ENCODE measurements around the gene THSD7A. TPM values are rescaled to one million over a fixed set of nuclear protein-coding genes. Genes with fewer than 3 reads are reported as not detected.

THSD7A gene
- total RNA-seq, 1 donor from 2014 or later, result 10.1 TPM

DNA sequence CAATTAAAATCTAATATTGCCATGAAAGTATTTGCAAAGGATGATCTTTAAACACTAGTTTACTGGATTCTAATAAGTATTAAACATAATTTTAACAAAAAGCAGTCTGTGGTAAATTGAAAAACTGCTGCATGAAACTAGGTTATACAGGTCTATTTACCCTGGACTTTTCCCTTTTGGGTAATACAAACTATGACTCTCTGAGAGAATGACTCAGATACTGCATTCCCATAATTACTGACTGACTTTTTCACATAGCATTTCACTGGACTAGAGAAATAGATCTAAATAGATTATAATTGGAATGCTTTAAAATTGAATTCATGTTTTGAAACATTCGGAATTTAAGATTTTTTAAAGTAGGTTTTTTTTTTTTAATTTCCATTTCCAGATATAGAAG lies 395.7 kb downstream of the THSD7A start:
- Histone ChIP-seq H3K4me3 (no peak overlapping the region), H3K27me3 (no peaks in the 10 kb centered on the region), H3K9me3 (no peaks in the 10 kb centered on the region), H3K27ac (no peak overlapping the region), H3K4me1 (no peaks in the 10 kb centered on the region), H3K36me3 (no peaks in the 10 kb centered on the region)
- intact Hi-C loops (cut with DNase I), result no loop called here
- DNase-seq (ENCODE audit: low spot score in 2 of 2), result no peak
- TF ChIP-seq, protein P1, sequence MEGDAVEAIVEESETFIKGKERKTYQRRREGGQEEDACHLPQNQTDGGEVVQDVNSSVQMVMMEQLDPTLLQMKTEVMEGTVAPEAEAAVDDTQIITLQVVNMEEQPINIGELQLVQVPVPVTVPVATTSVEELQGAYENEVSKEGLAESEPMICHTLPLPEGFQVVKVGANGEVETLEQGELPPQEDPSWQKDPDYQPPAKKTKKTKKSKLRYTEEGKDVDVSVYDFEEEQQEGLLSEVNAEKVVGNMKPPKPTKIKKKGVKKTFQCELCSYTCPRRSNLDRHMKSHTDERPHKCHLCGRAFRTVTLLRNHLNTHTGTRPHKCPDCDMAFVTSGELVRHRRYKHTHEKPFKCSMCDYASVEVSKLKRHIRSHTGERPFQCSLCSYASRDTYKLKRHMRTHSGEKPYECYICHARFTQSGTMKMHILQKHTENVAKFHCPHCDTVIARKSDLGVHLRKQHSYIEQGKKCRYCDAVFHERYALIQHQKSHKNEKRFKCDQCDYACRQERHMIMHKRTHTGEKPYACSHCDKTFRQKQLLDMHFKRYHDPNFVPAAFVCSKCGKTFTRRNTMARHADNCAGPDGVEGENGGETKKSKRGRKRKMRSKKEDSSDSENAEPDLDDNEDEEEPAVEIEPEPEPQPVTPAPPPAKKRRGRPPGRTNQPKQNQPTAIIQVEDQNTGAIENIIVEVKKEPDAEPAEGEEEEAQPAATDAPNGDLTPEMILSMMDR (IDR thresholded peaks at IDR 0.05), result no peak

DNA sequence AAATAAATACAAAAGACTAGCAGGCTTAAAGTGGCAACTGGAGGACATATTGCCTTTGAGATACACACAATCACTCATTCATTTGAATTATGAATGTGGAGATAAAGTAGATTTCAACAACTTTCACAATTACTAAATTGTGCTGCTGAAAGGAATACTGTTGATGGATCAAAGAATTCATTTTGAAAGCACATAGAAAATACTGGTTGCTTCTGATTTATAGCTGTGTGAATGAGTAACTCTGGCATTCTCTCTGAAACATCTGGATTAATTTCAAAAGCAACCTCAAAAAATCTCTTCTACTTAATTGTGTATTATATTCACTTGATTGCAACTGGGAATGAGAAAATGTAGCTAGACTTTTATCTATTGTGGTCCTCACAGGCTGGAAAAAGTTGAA lies 397.6 kb downstream of the THSD7A start:
- Histone ChIP-seq H3K27me3 (no peaks in the 10 kb centered on the region), H3K9me3 (no peaks in the 10 kb centered on the region), H3K27ac (no peak overlapping the region), H3K4me1 (no peaks in the 10 kb centered on the region), H3K4me3 (no peak overlapping the region), H3K36me3 (no peaks in the 10 kb centered on the region)
- intact Hi-C loops (cut with DNase I), result no loop called here
- no peak for DNase-seq (ENCODE audit: low spot score in 2 of 2)
- TF ChIP-seq, protein P1 (IDR thresholded peaks at IDR 0.05), result no peak

DNA sequence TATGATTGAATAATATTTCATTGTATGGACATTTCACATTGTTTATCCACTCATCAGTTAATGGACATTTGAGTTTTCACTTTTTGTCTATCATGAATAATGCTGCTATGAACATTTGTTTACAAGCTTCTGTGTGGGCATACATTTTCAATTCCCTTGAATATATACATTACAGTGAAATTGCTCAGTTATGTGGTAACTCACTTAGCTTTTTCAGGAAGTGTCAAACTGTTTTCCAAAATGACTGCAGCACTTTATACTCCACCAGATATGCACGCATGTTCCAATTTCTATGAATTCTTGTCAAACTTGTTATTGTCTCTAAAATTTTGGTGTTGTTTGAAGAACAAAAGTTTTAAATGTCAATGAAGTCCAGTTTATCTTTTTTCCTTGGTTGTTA lies 401.2 kb downstream of the THSD7A start:
- no peak overlapping the region for H3K4me3 ChIP-seq
- H3K27me3 ChIP-seq, result no peaks in the 10 kb centered on the region
- TF ChIP-seq, protein P1 (IDR thresholded peaks at IDR 0.05), result no peak
- H3K36me3 ChIP-seq, result no peaks in the 10 kb centered on the region
- no peak overlapping the region for H3K27ac ChIP-seq
- no peak for DNase-seq (ENCODE audit: low spot score in 2 of 2)
- no peaks in the 10 kb centered on the region for H3K9me3 ChIP-seq
- intact Hi-C loops (cut with DNase I), result no loop called here
- no peaks in the 10 kb centered on the region for H3K4me1 ChIP-seq

DNA sequence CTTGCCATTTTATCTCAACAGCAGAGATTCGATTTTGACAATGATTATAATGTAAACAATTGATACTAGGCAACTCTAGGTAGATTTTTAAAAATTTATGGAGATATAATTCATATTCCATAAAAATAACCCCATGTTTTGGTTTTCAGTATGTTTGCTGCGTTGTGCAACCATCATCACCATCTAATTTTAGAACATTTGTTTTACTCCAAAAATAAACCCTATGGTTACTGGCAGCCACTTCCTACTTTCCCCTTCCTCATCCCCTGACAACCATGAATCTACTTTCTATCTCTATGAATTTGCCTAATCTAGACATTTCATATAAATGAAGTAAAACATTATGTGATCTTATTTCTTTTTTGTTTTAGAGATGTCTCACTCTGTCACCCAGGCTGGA lies 401.9 kb downstream of the THSD7A start:
- intact Hi-C loops (cut with DNase I), result no loop called here
- no peak for DNase-seq (ENCODE audit: low spot score in 2 of 2)
- no peaks in the 10 kb centered on the region for H3K36me3 ChIP-seq
- TF ChIP-seq, protein P1 (IDR thresholded peaks at IDR 0.05), result no peak
- no peak overlapping the region for H3K27ac ChIP-seq
- H3K9me3 ChIP-seq, result no peaks in the 10 kb centered on the region
- H3K27me3 ChIP-seq, result no peaks in the 10 kb centered on the region
- no peak overlapping the region for H3K4me3 ChIP-seq
- no peaks in the 10 kb centered on the region for H3K4me1 ChIP-seq

DNA sequence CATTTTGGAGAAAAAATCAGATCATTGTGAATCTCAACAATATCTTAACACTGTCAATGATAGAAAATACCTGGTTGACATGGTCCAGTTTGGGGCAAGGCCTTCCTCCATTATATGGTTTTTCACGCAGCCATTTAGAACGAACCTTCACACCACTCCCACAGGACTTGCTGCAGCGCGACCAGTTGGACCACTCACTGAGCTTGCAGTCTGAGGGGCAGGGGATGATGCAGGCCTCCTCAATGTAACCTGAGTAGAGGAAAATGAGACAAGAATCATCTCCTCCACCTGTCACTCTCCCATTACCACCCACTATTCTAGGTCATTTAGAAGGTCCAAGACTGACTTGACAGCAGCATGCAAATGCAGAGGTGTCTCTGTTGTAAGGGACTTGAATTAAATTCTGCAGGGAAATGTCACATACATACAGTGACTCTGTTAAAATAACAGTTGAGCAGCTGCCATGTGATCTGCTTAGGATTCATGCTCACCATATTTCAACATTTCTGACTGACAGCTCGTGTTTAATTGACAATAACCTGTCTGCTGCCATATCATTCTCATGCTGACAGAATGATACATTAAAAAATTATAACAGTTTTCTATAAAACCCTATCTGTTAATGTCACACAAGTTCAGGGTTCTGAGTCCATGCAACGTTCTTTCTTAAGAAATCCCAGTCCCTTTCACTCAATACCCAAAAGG lies 403.0 kb downstream of the THSD7A start:
- no peak overlapping the region for H3K27ac ChIP-seq
- H3K9me3 ChIP-seq, result no peaks in the 10 kb centered on the region
- intact Hi-C loops (cut with DNase I), result loop anchor here (5.0 kb wide), 1 partner anchor 893 kb away; no protein-coding TSS in a partner anchor
- TF ChIP-seq, protein P1 (IDR thresholded peaks at IDR 0.05), result no peak
- H3K36me3 ChIP-seq, result no peaks in the 10 kb centered on the region
- no peaks in the 10 kb centered on the region for H3K27me3 ChIP-seq
- DNase-seq (ENCODE audit: low spot score in 2 of 2), result no peak
- no peak overlapping the region for H3K4me3 ChIP-seq
- no peaks in the 10 kb centered on the region for H3K4me1 ChIP-seq
